Neural progenitor cell (in vitro differentiated cells): ENCODE results near the gene IGSF22. TPM values are rescaled to one million over a fixed set of nuclear protein-coding genes. Genes with fewer than 3 reads are reported as not detected.

Experiments
- DNase-seq: peaks from one replicate; pipeline ENCODE4 v3.0.0-alpha.2; 2016; ENCODE audit warnings: low spot score
- H2AFZ ChIP-seq: fragments of 200-600 bp; sonication (generic); replicated peaks from 2 replicates; pipeline ENCODE4 v1.6.1; 2016; ENCODE audit warnings: antibody characterized with exemption
- H3F3A ChIP-seq: fragments of 200-600 bp; sonication (generic); 2 replicates; pipeline ENCODE4 v1.6.1; 2016; ENCODE audit warnings: antibody characterized with exemption, low read depth
- H3K27ac ChIP-seq: fragments of 200-600 bp; sonication (generic); 2 replicates; pipeline ENCODE4 v1.5.1; 2016; ENCODE audit warnings: mild to moderate bottlenecking
- H3K27me3 ChIP-seq: fragments of 200-600 bp; sonication (generic); 2 replicates; pipeline ENCODE4 v1.6.1; 2016; ENCODE audit warnings: mild to moderate bottlenecking, moderate library complexity
- H3K36me3 ChIP-seq: fragments of 200-600 bp; sonication (generic); 2 replicates; pipeline ENCODE4 v1.5.1; 2016
- H3K4me1 ChIP-seq: fragments of 200-600 bp; sonication (generic); 2 replicates; pipeline ENCODE4 v1.6.1; 2016; ENCODE audit warnings: mixed run types
- H3K4me2 ChIP-seq: fragments of 200-600 bp; sonication (generic); 2 replicates; pipeline ENCODE4 v1.6.1; 2016
- H3K4me3 ChIP-seq: fragments of 200-600 bp; sonication (generic); 2 replicates; pipeline ENCODE4 v1.5.1; 2016
- H3K79me2 ChIP-seq: fragments of 200-600 bp; sonication (generic); 2 replicates; pipeline ENCODE4 v1.6.1; 2016; ENCODE audit warnings: low read depth
- H3K9ac ChIP-seq: fragments of 200-600 bp; sonication (generic); 2 replicates; pipeline ENCODE4 v1.6.1; 2016
- H3K9me3 ChIP-seq: fragments of 200-600 bp; sonication (generic); 2 replicates; pipeline ENCODE4 v1.5.1; 2016; ENCODE audit warnings: low read depth
- H4K20me1 ChIP-seq: fragments of 200-600 bp; sonication (generic); 2 replicates; pipeline ENCODE4 v1.6.1; 2016; ENCODE audit warnings: low read depth
- H3K27ac Mint-ChIP-seq: 3 replicates; pipeline ENCODE4 v1.8.0; 2021; ENCODE audit warnings: mixed read lengths
- H3K27me3 Mint-ChIP-seq: 2 replicates; pipeline ENCODE4 v1.8.0; 2022; ENCODE audit warnings: low read depth, mild to moderate bottlenecking, inconsistent platforms, moderate library complexity, mixed read lengths; ENCODE audit not compliant: insufficient read depth
- H3K36me3 Mint-ChIP-seq: 3 replicates; pipeline ENCODE4 v1.8.0; 2021; ENCODE audit warnings: mixed read lengths
- H3K4me1 Mint-ChIP-seq: 3 replicates; pipeline ENCODE4 v1.8.0; 2021; ENCODE audit warnings: mixed read lengths
- H3K4me3 Mint-ChIP-seq: 3 replicates; pipeline ENCODE4 v1.8.0; 2021; ENCODE audit warnings: mild to moderate bottlenecking, moderate library complexity, mixed read lengths
- H3K9me3 Mint-ChIP-seq: 3 replicates; pipeline ENCODE4 v1.8.0; 2020; ENCODE audit warnings: mixed read lengths
- EZH2 ChIP-seq: fragments of 200-600 bp; sonication (generic); IDR thresholded peaks from 2 replicates; pipeline ENCODE4 v1.6.1; 2017; ENCODE audit warnings: antibody characterized with exemption, mild to moderate bottlenecking, moderate library complexity
- EZH2phosphoT487 ChIP-seq: fragments of 200-600 bp; sonication (generic); IDR thresholded peaks from 2 replicates; pipeline ENCODE4 v1.6.1; 2017; ENCODE audit warnings: antibody characterized with exemption
- total RNA-seq: library from RNA; depleted of rRNA; stranded (reverse); fragments of >200 nt; gene quantifications from 2 replicates; pipeline ENCODE4 v1.2.3, GENCODE V29; 2015; ENCODE audit warnings: low replicate concordance
- TF ChIP-seq, protein P1 (sequence below): fragments of 200-600 bp; sonication (generic); IDR thresholded peaks from 2 replicates; pipeline ENCODE4 v1.5.1; 2017; ENCODE audit warnings: antibody characterized with exemption, mild to moderate bottlenecking

Gene IGSF22
- total RNA-seq, 1 donor from 2014 or later = 0.41 TPM

DNA sequence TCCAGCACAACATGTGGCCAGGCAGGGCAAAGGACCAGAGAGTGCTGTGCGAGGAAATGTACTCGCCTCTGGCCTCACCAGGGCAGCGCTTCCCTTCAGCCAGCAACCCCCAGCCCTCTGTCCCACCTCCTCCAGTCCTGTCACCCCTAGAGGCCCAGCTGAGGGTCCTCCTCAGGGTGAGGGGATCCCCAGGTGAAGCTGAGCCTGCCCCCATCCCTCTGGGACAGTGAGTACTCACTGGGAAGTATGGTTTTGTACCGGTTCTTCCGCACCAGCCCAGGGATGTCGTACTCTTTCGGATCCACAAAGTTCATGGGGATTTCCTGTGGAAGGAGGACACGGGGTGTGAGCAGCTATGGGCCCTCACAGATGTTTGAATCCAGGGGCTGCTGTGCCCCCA is 11.7 kb upstream of the IGSF22 start:
- Histone ChIP-seq H3K9ac (no peak overlapping the region), H4K20me1 (no peaks in the 10 kb centered on the region), H3K79me2 (no peaks in the 10 kb centered on the region), H3K27me3 (no peaks in the 10 kb centered on the region), H3K4me1 (no peaks in the 10 kb centered on the region), H3K4me2 (no peak overlapping the region), H3K36me3 (no peaks in the 10 kb centered on the region), H3K9me3 (no peaks in the 10 kb centered on the region), H3K27ac (no peak overlapping the region), H3F3A (no peaks in the 10 kb centered on the region), H2AFZ (no peak overlapping the region), H3K4me3 (no peak overlapping the region)
- Mint-ChIP-seq H3K4me3 (no peak overlapping the region), H3K4me1 (no peaks in the 10 kb centered on the region), H3K27me3 (peaks cover 9% of the 10 kb centered on the region), H3K27ac (no peak overlapping the region), H3K9me3 (no peaks in the 10 kb centered on the region), H3K36me3 (no peaks in the 10 kb centered on the region)
- DNase-seq = no peak
- TF ChIP-seq EZH2 (no peak), EZH2phosphoT487 (no peak)
- TF ChIP-seq, protein P1, sequence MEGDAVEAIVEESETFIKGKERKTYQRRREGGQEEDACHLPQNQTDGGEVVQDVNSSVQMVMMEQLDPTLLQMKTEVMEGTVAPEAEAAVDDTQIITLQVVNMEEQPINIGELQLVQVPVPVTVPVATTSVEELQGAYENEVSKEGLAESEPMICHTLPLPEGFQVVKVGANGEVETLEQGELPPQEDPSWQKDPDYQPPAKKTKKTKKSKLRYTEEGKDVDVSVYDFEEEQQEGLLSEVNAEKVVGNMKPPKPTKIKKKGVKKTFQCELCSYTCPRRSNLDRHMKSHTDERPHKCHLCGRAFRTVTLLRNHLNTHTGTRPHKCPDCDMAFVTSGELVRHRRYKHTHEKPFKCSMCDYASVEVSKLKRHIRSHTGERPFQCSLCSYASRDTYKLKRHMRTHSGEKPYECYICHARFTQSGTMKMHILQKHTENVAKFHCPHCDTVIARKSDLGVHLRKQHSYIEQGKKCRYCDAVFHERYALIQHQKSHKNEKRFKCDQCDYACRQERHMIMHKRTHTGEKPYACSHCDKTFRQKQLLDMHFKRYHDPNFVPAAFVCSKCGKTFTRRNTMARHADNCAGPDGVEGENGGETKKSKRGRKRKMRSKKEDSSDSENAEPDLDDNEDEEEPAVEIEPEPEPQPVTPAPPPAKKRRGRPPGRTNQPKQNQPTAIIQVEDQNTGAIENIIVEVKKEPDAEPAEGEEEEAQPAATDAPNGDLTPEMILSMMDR = no peak

DNA sequence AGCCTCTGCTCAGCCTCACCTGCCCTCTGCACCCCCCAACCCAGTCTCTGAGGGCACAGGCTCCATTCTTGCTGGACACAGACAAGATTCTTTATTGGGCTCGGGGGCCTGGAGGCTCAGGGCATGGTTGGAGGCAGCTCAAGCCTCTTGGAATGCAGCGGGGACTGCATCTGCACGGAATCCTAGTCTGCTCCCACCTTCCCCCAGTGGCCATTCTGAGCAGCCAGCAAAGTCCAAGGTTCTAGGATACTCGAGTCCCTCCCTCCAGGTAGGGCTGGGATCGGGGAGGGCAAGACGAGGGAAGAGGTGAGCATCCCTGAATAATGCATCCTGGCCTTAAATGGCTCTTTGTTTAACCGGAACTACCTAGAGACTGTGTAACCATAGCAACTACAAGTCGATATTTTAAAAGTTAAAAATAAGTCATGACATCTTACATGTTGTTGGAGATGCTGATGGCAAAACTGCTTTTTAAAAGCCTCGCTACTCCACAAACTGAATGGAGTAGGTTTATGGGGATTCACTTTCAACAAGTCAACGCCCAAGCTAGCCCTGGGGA is 10.7 kb upstream of the IGSF22 start:
- Mint-ChIP-seq H3K27ac (no peak overlapping the region), H3K4me1 (no peaks in the 10 kb centered on the region), H3K4me3 (no peak overlapping the region), H3K27me3 (peaks cover 5% of the 10 kb centered on the region), H3K9me3 (no peaks in the 10 kb centered on the region), H3K36me3 (no peaks in the 10 kb centered on the region)
- no peak overlapping the region for H3K27ac ChIP-seq
- no peak for DNase-seq
- H3K9me3 ChIP-seq = no peaks in the 10 kb centered on the region
- no peaks in the 10 kb centered on the region for H4K20me1 ChIP-seq
- H3K4me1 ChIP-seq = no peaks in the 10 kb centered on the region
- H3K4me3 ChIP-seq = no peak overlapping the region
- no peaks in the 10 kb centered on the region for H3F3A ChIP-seq
- no peak overlapping the region for H3K9ac ChIP-seq
- H3K79me2 ChIP-seq = no peaks in the 10 kb centered on the region
- no peak overlapping the region for H2AFZ ChIP-seq
- H3K4me2 ChIP-seq = no peak overlapping the region
- TF ChIP-seq EZH2phosphoT487 = no peak
- TF ChIP-seq, protein P1 = no peak
- no peak for TF ChIP-seq EZH2
- no peaks in the 10 kb centered on the region for H3K27me3 ChIP-seq
- H3K36me3 ChIP-seq = no peaks in the 10 kb centered on the region

DNA sequence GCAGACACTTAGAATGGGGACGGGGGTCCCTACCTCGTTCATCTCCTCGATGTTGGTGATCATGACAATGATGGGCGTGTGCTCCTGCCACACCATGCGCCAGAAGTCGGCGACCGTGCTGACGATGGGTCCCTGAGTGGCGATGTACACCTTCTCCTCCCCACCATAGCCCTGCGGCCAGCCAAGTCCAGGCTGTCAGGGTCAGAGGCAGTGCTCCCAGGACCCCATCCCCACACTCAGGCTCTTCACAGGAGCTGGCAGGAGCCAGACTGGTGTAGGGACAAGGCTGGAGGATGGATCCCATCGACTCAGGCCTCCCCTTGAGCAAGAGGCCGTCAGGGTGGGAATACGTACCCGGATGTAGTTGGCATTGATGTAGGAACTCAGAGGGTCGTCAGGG is 7.2 kb upstream of the IGSF22 start:
- Histone ChIP-seq H3K9ac (no peak overlapping the region), H3K4me2 (no peak overlapping the region), H3K9me3 (no peaks in the 10 kb centered on the region), H3K27ac (no peak overlapping the region), H3K4me1 (no peaks in the 10 kb centered on the region), H3F3A (no peaks in the 10 kb centered on the region), H4K20me1 (no peaks in the 10 kb centered on the region), H3K27me3 (no peaks in the 10 kb centered on the region), H3K36me3 (no peaks in the 10 kb centered on the region), H3K4me3 (no peak overlapping the region), H3K79me2 (no peaks in the 10 kb centered on the region), H2AFZ (no peak overlapping the region)
- peaks cover 1% of the 10 kb centered on the region for H3K27me3 Mint-ChIP-seq
- no peaks in the 10 kb centered on the region for H3K9me3 Mint-ChIP-seq
- DNase-seq = no peak
- peaks cover under 1% of the 10 kb centered on the region for H3K4me1 Mint-ChIP-seq
- H3K36me3 Mint-ChIP-seq = no peaks in the 10 kb centered on the region
- TF ChIP-seq EZH2 = no peak
- TF ChIP-seq, protein P1 = no peak
- no peak for TF ChIP-seq EZH2phosphoT487
- no peak overlapping the region for H3K27ac Mint-ChIP-seq
- H3K4me3 Mint-ChIP-seq = no peak overlapping the region
